GM18517 (cell line): ENCODE data around the gene GTF2A2.
A peak's percentile ranks its signal among the peaks of the same experiment; 100 is the strongest.
"Not testable (repeated sequence)": the region's sequence is repeated elsewhere in the genome, so short reads cannot be mapped to it uniquely, and the experiment has no call there.

Source experiments
- ATAC-seq: cut with Tn5 transposase; IDR thresholded peaks from one replicate; pipeline ENCODE4 v1.9.1; 2021; ENCODE audit warnings: mild to moderate bottlenecking, moderate library complexity; ENCODE audit not compliant: unreplicated experiment

Gene GTF2A2, protein sequence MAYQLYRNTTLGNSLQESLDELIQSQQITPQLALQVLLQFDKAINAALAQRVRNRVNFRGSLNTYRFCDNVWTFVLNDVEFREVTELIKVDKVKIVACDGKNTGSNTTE

DNA sequence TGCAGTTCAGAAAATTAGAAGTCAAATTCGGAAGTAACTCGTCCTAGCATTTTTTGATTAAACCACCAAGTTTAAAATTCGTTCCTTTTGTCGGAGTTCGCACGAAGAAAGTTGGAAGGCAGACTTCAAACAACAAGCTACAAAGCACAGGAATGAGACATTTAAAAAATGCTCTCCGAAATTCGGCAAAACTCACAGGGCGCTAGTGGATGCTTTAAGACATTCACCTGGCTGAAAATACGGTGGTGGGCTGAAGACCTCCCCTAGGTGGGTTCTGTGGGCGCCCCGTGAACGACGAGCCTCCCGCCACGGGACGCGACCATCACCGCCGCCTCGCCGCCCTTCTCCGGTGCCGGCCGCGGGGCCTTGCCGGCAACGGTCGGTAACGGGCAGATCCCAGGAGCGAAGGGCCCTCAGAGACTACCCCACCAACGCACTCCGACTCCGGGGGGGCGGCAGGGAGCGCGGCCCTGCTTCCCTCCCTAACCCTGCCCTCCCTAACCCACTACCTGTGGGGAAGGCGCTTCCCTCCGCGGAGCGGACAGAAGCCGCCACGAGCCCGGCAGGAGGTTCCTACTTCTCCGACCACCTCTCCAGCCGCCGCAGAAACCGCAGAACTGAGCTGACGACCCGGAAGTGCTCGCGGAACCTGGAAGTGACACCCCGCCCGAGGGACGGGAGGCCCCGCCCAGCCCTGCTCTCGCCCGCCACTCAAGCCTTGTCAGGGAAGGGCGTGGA is at the start of gene GTF2A2:
TSS of gene GTF2A2 (minus strand) at position 619 of the 738 bp plus-strand sequence. CDS start 5,238 bp downstream, outside the sequence.
- peak; percentile 80 for ATAC-seq

DNA sequence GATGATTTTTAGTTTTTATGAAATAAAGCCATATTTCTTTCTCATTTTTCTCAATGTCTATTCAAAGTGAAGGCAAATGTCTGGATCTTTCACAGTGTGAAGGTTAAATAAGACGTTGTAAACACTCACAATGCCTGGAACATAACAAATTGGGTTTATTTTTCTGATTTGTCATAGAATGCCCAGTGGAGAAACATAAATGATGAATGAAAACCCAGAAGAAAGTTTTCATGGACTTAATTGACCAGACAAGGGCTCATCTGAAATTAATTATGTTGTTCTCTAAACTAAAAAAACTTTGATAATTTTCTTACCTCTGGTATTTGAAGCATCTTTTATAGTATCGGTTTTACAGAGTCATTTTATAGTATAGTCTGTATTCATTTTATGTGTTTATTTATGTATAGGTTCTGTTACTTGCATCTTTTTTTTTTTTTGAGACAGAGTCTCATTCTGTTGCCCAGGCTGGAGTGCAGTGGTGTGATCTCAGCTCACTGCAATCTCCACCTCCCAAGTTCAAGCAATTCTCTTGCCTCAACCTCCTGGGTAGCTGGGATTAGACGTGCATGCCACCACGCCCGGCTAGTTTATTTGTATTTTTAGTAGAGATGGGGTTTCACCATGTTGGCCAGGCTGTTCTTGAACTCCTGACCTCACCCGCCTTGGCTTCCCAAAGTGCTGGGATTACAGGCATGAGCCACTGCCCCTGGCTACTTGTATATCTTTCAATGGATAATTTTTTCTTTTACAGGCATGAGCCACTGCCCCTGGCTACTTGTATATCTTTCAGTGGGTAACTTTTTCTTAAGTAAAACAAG is 46.9 kb upstream of the GTF2A2 start:
- ATAC-seq = no peak

DNA sequence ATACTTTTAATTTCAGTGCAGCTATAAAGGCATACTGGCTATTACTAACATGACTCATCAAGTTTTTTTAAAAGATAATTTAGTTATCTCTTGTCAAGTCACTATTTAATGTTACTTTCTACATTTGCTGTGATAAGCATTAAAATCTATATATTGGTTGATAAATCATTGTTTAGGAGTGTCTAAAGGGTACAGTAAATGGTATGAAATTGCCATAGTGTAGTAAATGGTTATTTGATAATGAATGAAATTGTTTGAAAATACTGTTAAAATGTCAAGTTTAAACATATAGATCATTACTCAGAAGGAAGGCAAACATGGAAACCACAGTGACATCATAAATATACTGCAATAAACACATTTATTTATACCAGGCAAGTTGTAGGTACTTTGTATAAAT is 45.0 kb upstream of the GTF2A2 start:
- no peak for ATAC-seq

DNA sequence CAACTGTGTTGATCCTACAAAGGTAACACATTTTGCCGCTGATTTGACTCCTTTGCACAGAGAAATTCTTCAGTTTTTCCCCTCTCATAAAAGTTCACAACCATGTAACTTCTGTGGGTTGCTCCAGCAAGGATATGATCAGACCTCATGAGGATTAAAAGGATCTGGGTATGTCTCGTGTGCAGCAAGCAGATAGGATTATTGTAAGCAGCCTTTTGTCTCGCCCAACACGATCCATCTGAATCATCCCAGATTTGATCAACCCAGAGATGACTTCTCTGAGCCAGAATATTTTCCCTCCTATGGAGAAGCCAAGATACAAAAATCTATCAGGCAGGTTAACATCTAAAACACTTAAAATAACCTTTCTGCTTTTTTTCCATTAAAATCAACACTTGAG is 44.6 kb upstream of the GTF2A2 start:
- ATAC-seq = no peak

DNA sequence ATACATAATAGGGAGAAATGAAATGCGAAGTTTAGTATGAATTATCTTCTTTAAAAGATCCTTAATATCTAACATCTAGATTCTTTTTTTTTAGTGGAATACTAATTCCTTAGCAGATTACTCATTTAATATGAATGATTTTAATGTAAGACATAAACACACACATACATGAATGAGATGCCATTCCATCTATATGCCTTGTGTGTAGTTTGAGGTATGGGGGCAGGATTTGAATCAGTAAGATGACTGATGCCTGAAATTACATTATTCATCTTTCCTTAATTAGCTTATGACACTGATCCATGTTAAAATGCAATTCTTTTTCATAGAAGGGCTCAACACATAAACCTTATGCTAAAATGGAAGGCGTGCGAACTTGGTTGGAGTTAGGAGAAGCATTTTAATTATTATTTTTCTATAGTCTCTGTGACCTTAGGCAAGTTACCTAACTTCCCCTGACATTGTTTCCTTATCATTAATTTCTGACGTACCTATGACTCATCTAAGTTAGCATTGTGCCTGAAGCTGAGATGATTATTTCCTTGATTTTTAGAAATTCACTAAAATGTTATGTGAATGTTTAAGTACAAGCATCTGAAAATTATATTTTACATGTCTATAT is 42.6 kb upstream of the GTF2A2 start:
- ATAC-seq = no peak

DNA sequence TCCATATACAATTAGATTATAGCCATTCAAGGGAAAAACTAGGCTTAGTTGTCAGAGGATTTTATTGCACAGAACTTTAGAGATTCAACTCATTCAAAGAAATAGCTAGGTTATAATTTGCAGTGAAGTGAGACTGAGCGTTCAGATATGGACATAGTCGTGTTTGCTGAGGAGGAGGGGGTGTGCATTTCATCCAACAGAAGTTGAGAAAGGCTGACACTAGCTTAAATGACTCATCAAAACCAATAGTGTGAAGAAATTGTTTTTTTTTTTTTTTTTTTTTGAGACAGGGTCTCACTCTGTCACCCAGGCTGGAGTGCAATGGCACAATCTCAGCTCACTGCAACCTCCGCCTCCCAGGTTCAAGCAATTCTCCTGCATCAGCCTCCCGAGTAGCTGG is 40.8 kb upstream of the GTF2A2 start:
- not testable (repeated sequence) for ATAC-seq

DNA sequence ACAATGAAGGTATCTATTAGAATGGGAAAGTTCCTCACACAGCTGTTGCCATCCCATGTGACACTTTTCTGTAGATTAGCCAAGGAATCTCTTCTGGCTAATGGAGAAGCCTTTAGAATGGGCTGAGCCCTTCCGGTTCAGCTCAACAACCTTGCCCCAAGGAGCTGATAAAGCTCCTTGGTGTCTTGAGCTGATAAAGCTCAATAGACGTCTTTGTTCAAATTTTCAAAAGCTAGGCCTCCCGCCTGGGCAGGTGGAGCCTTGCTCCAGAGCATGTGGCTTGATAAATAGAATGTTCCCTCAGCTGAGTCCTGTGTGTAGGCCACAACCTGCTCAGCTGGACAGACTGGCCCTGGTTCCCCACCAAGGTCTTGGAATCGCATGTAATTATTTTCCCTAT is 39.0 kb upstream of the GTF2A2 start:
- no peak for ATAC-seq

DNA sequence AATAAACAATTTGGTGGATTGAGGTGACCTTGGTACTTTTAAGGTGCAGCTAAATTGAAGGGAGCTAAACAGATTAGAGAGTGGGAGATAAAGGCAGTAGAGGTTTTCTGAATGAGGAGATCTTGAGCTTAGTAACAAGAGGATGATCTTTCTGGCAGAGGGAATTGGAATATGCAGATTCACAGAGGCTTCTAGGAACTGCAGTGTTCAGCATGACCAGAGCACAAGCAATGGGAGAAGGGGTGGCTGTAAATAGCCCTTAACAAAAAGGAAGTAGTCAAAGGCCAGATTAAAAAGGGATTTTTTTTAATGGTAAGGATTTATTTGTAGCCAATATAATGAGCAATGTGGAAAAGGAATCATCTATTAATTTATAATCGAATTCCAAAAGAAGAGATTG is 37.5 kb upstream of the GTF2A2 start:
- ATAC-seq = no peak

DNA sequence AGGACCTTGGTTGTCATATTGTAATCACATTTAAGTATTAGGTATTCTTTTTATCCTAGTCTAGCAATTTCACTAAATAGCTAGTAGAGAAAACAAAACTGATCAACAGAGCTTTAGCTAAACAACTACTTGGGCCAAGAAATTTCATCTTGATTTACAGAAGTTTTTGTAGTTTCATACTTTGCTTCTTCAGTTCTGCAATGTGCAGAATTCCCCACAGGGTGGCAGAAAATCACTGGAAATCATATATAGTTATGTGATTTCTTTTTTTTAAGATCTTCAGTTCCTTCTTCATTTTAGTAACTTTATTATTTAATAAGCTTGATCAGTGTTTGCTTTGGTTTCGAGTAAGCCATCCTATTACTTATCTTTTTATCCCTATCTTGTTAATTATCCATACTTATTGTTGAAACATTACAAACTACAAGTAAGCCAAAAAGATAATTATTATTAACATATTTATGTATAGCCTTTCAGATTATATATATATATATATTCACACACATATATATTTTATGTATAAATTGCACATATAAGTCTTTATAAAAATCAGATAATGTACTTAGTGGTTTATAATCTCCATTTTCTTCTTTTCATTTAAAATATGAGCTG is 34.0 kb upstream of the GTF2A2 start:
- no peak for ATAC-seq

DNA sequence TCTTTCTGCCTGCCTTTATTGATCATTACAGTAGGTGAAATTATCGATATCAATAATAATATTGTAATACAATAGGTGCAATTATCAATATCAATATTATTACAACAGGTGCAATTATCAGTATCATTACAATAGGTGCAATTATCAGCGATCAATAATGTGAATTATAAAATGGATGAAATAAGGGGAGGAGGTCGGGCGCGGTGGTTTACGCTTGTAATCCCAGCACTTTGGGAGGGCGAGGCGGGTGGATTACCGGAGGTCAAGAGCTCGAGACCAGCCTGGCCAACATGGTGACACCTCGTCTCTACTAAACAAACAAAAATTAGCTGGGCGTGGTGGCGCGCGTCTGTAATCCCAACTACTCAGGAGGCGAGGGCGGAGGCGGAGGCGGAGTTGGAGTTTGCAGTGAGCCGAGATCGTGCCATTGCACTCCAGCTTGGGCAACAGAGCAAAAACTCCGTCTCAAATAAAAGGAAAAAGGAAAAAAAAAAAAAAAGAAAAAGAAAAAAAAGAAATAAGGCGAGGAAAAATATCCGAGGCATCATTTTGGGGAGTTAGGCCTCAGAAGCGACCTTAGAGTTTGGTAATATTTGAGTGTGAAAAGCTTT is 32.4 kb upstream of the GTF2A2 start:
- no peak for ATAC-seq

DNA sequence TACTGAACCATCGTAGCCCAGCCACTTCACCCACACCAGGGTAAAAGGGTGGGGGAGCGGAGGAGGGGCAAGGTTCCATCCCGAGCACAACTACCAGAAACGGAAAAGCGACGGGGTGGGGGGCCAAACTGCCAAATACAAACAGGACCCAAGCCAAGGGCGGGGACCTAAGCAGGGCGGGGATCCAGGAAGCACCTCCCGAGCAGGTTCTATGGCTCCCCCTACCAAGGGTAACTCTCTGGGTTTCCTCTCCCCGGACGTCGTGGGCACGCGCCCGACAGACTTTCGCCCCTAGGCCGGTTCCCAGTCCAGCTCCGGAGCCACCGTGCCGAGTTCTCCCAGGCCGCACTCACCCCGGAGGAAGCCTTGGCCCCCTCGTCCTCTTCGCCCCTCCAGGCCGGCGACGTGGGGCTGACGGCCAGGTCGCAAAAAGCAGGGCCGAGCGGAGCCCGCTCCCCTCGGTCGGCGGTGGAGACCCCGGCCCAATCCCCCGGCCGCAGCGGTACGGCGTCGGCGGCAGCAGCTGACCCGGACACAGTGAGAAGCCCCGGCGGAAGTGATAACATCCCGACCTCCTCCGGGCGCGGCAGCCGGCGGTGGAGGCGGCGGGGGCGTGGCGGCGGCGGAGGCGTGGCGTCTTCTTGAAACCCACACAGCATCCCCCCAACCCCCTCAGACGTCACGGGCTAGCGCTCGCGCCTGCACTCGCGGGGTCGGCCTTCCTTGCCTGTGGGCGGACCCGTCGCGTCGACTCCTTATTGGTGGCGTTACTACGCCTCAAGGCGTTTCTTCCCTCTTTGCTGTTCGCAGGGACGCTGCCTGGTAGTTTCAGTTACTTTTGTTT is 31.7 kb upstream of the GTF2A2 start, which contains the start of gene BNIP2:
TSS of gene BNIP2 (minus strand) at position 539 of the 844 bp plus-strand sequence. CDS start 6,863 bp downstream, outside the sequence.
- peak; percentile 68 for ATAC-seq

DNA sequence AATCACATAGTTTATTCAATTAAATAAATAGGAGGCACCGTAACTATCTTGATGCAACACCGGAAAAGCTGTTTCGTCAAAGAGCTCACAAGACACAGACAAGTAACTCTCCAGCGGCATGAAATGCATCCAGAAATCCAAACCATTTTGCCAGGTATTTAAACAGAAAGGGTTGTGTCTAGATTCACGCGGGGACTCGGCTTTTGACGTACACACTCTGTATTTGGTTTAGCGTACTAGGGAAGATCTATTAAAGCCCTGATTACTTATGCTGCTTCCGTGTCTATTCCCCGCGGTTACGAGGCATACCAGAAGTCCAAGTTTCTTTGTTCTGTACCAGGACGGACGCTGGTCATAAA is 31.1 kb upstream of the GTF2A2 start:
- peak; percentile 10 for ATAC-seq

DNA sequence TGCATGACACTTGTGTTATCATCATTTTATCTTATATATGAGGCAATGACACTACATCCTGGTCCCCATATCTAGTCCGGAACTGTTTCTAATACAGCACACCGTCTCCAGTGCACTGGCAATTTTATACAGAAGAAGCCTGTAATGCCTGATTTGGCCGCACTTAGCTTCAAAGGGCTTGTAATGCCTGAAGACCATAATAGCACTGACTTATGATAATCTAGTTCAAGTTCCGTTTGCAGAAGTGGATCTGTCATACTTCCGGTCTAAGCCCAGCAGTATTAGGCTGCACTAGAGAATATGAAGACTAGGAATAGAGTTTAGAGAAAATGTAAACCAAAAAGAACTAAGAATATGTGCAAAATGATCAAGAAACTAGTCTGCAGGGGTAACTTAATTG is 30.5 kb upstream of the GTF2A2 start:
- ATAC-seq = peak; percentile 30

DNA sequence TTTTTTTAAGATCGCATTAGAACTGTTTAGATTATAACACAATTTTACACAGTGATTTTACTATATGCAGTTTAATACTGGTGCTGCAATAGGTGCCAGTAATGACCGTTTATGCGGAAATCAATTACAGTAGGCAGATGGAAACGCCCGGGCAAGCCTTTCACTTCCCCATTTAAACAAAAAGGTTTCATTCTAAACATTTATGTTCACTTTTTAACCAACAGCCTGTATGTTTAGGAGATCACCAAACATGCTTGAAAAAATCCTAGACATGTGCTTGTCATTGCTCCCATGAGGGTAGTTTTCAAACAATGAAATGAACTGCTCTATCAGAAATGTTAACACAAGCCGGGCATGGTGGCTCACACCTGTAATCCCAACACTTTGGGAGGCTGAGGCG is 29.1 kb upstream of the GTF2A2 start:
- ATAC-seq = peak; percentile 32

DNA sequence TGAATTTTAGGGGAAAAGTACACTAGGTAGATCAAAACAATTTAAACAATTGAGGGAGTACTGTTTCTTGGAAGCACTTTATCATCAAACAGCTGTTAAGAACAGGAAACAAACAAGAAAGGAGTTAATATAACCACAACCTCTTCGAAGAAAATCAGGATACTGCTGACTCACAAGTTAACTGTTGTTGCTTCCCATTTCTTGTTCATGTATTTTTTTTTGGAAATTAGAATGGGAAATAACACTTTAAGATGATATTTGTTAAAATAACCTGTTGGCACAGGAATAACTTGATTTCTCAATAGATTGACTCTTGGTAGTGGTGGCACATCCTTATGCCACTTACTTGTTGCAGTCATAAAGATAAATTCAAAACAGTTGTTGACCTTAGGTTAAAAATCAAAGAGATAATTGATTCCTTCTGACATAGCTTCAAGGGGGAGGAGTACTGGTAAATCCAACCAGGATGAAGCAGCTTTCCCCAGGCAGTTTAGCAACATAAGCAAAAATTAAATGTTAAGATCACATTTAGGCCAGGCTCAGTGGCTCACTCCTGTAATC is 28.5 kb upstream of the GTF2A2 start:
- no peak for ATAC-seq

DNA sequence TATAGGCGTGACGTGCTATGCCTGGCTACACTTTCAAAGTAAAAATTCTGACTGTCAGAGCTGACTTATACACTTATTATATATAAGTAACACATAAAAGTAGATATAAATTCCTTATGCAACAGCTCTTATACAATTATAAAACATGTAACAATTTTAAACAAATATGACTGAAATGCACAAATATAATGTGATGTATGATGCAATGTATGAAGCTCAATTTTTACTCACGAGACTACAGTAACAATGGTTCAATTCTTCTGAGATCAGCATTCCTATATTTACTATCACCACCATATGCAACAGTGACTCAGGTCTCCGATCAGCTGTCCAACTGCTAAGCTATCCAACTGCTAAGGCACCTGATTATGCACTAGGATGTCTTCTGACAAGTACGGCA is 23.6 kb upstream of the GTF2A2 start:
- no peak for ATAC-seq

DNA sequence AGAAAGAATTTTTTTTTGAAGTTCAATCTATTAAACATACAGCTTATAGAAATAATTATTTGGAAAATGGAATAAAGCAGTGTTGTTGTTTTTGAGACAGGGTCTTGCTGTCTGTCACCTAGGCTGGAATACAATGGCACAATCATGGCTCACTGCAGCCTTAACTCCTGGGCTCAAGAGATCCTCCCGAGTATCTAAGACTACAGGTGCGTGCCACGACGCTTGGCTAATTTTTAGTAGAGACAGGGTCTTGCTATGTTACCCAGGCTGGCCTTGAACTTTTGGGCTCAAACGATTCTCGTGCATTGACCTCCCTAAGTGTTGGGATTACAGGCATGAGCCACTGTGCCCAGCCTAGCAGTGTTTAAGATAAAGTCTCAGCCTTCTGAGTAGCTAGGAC is 23.0 kb upstream of the GTF2A2 start:
- ATAC-seq = no peak

DNA sequence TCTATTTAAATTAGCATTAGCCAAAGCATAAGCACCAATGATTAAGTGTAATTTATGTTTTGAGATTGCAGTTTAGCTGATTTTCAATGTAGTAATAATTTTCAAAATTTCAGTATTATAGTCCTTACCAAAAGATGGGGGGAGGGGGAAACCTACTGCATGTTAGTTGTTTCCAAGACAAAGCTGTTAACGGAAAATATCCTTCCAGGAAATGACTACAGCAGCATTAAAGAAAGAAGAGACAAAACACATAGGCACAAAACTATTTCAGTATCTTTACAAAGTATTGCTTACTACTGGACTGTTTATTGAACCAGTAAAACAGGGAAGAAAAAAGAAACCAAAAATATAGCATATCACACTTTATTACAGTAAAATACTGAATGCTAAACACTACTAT is 21.3 kb upstream of the GTF2A2 start:
- no peak for ATAC-seq

DNA sequence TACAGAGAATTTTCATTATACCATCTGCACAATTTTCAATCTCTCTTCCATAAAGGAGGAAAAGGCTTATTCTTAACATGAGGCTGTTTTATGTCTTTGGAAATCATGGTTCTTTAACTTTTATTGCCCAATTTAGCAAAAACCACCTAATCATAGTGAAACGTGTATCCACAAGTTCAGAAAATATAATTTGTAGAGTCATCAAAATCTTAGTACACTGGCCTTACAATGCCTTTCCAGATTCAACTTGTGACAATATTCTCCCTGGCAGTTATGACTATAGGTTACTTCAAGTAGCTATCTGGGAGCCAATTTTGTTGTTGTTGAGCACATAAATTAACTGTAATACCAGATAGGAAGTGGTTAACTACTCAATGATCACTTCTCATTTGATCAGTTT is 20.9 kb upstream of the GTF2A2 start:
- ATAC-seq = no peak
